ENCODE measurements around the gene THBS3. TPM values are rescaled to one million over a fixed set of nuclear protein-coding genes. Genes with fewer than 3 reads are reported as not detected.
A peak's percentile ranks its signal among the peaks of the same experiment; 100 is the strongest.

The THBS3 gene
- polyA plus RNA-seq, 1 donor from 2014 or later, result 99.6 TPM

DNA sequence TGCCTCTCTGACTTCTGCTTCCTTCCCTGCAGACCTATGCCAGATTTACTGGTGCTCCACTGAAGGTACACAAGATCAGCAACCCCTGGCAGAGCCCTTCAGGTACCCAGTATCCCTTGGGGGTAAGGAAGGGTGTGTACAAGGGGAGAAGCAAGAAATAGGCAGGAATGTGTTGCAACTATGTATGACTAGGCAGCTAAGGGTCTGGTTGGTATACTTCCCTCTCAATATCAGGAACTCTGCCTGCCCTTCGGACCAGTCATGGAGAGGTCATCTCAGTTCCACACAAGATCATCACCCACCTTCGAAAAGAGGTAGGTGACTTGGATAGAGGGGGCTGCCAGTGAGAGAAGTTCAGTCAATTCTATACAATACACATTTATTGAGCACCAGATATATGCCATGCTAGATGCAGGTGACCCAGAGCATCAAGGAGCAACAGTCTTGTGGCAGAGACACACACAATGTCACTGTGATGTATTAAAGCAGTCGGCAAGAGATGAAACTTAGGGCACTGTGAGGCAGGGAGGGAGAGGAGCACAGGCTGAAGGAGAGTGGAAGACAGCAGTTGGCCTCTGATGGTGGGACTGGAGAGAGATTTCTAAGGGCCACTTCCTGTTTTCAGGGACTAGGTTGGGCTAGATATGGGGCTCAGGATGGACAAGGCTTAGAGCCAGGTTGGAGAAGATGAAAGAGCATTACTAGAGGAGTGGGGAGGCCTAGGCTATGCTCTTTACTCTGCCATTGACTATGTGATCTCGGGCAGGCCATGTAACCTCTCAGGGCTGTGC lies 2.8 kb upstream of the THBS3 start:
- no peaks in the 10 kb centered on the region for H3K36me3 ChIP-seq (ENCODE audit: insufficient read depth, low read length)
- no peak overlapping the region for H3K9ac ChIP-seq (ENCODE audit: low read length)
- TF ChIP-seq, protein P1, sequence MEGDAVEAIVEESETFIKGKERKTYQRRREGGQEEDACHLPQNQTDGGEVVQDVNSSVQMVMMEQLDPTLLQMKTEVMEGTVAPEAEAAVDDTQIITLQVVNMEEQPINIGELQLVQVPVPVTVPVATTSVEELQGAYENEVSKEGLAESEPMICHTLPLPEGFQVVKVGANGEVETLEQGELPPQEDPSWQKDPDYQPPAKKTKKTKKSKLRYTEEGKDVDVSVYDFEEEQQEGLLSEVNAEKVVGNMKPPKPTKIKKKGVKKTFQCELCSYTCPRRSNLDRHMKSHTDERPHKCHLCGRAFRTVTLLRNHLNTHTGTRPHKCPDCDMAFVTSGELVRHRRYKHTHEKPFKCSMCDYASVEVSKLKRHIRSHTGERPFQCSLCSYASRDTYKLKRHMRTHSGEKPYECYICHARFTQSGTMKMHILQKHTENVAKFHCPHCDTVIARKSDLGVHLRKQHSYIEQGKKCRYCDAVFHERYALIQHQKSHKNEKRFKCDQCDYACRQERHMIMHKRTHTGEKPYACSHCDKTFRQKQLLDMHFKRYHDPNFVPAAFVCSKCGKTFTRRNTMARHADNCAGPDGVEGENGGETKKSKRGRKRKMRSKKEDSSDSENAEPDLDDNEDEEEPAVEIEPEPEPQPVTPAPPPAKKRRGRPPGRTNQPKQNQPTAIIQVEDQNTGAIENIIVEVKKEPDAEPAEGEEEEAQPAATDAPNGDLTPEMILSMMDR (IDR thresholded peaks at IDR 0.05; ENCODE audit: poor library complexity, severe bottlenecking), result no peak
- no peak for TF ChIP-seq MXI1 (conservative IDR thresholded peaks at IDR 0.05; ENCODE audit: poor library complexity, severe bottlenecking)
- TF ChIP-seq, protein P2, sequence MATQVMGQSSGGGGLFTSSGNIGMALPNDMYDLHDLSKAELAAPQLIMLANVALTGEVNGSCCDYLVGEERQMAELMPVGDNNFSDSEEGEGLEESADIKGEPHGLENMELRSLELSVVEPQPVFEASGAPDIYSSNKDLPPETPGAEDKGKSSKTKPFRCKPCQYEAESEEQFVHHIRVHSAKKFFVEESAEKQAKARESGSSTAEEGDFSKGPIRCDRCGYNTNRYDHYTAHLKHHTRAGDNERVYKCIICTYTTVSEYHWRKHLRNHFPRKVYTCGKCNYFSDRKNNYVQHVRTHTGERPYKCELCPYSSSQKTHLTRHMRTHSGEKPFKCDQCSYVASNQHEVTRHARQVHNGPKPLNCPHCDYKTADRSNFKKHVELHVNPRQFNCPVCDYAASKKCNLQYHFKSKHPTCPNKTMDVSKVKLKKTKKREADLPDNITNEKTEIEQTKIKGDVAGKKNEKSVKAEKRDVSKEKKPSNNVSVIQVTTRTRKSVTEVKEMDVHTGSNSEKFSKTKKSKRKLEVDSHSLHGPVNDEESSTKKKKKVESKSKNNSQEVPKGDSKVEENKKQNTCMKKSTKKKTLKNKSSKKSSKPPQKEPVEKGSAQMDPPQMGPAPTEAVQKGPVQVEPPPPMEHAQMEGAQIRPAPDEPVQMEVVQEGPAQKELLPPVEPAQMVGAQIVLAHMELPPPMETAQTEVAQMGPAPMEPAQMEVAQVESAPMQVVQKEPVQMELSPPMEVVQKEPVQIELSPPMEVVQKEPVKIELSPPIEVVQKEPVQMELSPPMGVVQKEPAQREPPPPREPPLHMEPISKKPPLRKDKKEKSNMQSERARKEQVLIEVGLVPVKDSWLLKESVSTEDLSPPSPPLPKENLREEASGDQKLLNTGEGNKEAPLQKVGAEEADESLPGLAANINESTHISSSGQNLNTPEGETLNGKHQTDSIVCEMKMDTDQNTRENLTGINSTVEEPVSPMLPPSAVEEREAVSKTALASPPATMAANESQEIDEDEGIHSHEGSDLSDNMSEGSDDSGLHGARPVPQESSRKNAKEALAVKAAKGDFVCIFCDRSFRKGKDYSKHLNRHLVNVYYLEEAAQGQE (IDR thresholded peaks at IDR 0.05; ENCODE audit: borderline replicate concordance), result no peak
- TF ChIP-seq POLR2AphosphoS5 (IDR thresholded peaks at IDR 0.05), result no peak
- no peak for TF ChIP-seq EZH2 (IDR thresholded peaks at IDR 0.05; ENCODE audit: borderline replicate concordance, insufficient read depth, low read length, poor library complexity, severe bottlenecking)
- no peak for TF ChIP-seq EP300 (conservative IDR thresholded peaks at IDR 0.05; ENCODE audit: poor library complexity, severe bottlenecking)
- no peak for TF ChIP-seq SMC3 (conservative IDR thresholded peaks at IDR 0.05; ENCODE audit: poor library complexity)
- TF ChIP-seq TAF1 (IDR thresholded peaks at IDR 0.05; ENCODE audit: low read depth), result no peak
- TF ChIP-seq RAD21 (conservative IDR thresholded peaks at IDR 0.05), result no peak
- peaks cover 14% of the 10 kb centered on the region for H3K79me2 ChIP-seq (replicated peaks; ENCODE audit: insufficient read depth, low read length)
- H3F3A ChIP-seq (ENCODE audit: insufficient read depth, low read length, poor library complexity, severe bottlenecking), result peaks cover 6% of the 10 kb centered on the region
- H3K4me2 ChIP-seq (ENCODE audit: low read length), result no peak overlapping the region
- H3K9me3 ChIP-seq (ENCODE audit: low read length), result no peaks in the 10 kb centered on the region
- H2AFZ ChIP-seq (ENCODE audit: low read depth, low read length), result no peak overlapping the region
- no peaks in the 10 kb centered on the region for H3K27me3 ChIP-seq (ENCODE audit: insufficient read depth, low read depth, low read length)
- H3K9me2 ChIP-seq (ENCODE audit: insufficient read depth, low read length), result no peaks in the 10 kb centered on the region
- no peaks in the 10 kb centered on the region for H4K20me1 ChIP-seq (ENCODE audit: insufficient read depth)
- H3K27ac ChIP-seq (ENCODE audit: low read length), result no peak overlapping the region
- no peak overlapping the region for H3K4me3 ChIP-seq (ENCODE audit: low read length)

DNA sequence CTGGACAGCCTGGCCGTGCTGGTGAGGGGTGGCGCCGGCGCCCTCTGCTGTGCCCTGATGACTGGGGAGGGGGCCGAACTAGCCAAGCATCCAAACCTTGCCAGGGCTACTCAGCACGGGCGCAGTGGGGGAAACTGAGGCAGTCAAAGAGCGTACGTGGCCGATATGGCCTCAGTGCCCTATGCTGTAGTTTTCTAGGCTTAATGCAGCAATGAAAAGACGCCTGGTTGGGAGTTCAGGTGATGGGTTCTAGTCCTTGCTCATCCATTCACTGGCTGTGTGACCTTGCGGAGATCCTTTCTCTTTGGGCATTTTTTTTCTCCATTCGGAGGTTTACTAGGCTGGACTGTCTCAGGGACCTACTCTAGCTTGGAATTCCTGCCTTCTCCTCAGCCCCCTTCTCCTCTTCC lies 1.6 kb upstream of the THBS3 start:
- peak overlapping the region; percentile 100 for H3K9ac ChIP-seq (ENCODE audit: low read length)
- no peaks in the 10 kb centered on the region for H3K36me3 ChIP-seq (ENCODE audit: insufficient read depth, low read length)
- H3K27ac ChIP-seq (ENCODE audit: low read length), result peak overlapping the region; percentile 100
- H3F3A ChIP-seq (ENCODE audit: insufficient read depth, low read length, poor library complexity, severe bottlenecking), result peaks cover 6% of the 10 kb centered on the region
- TF ChIP-seq EZH2 (IDR thresholded peaks at IDR 0.05; ENCODE audit: borderline replicate concordance, insufficient read depth, low read length, poor library complexity, severe bottlenecking), result no peak
- TF ChIP-seq POLR2AphosphoS5 (IDR thresholded peaks at IDR 0.05), result peak; percentile 3
- no peak for TF ChIP-seq RAD21 (conservative IDR thresholded peaks at IDR 0.05)
- no peak for TF ChIP-seq MXI1 (conservative IDR thresholded peaks at IDR 0.05; ENCODE audit: poor library complexity, severe bottlenecking)
- TF ChIP-seq SMC3 (conservative IDR thresholded peaks at IDR 0.05; ENCODE audit: poor library complexity), result no peak
- TF ChIP-seq, protein P2 (IDR thresholded peaks at IDR 0.05; ENCODE audit: borderline replicate concordance), result no peak
- TF ChIP-seq EP300 (conservative IDR thresholded peaks at IDR 0.05; ENCODE audit: poor library complexity, severe bottlenecking), result no peak
- H3K4me2 ChIP-seq (ENCODE audit: low read length), result peak overlapping the region; percentile 90
- no peaks in the 10 kb centered on the region for H3K27me3 ChIP-seq (ENCODE audit: insufficient read depth, low read depth, low read length)
- H3K79me2 ChIP-seq (replicated peaks; ENCODE audit: insufficient read depth, low read length), result peaks cover 24% of the 10 kb centered on the region
- no peaks in the 10 kb centered on the region for H3K9me2 ChIP-seq (ENCODE audit: insufficient read depth, low read length)
- H4K20me1 ChIP-seq (ENCODE audit: insufficient read depth), result no peaks in the 10 kb centered on the region
- peak overlapping the region; percentile 47 for H2AFZ ChIP-seq (ENCODE audit: low read depth, low read length)
- H3K9me3 ChIP-seq (ENCODE audit: low read length), result no peaks in the 10 kb centered on the region
- H3K4me3 ChIP-seq (ENCODE audit: low read length), result peak overlapping the region; percentile 91

All from neural cell (in vitro differentiated cells).